H9 (cell line): ENCODE measurements around the gene DGKD. TPM values are rescaled to one million over a fixed set of nuclear protein-coding genes. Genes with fewer than 3 reads are reported as not detected.

Experiments
- DNase-seq: peaks from one replicate; pipeline ENCODE4 v3.0.0-alpha.2; 2017
- H2AFZ ChIP-seq: one replicate; pipeline ENCODE4 v1.6.1; 2013; ENCODE audit warnings: mild to moderate bottlenecking, low read length, control low read depth, moderate library complexity
- H2AK5ac ChIP-seq: 2 replicates; pipeline ENCODE4 v1.6.1; 2013; ENCODE audit warnings: low read length, control low read depth, mixed read lengths; ENCODE audit not compliant: insufficient read length
- H2BK120ac ChIP-seq: one replicate; pipeline ENCODE4 v1.6.1; 2013; ENCODE audit warnings: low read depth, mild to moderate bottlenecking, low read length, control low read depth, inconsistent platforms; ENCODE audit not compliant: poor library complexity, severe bottlenecking
- H2BK12ac ChIP-seq: 2 replicates; pipeline ENCODE4 v1.6.1; 2013; ENCODE audit warnings: low read length, control low read depth, mixed read lengths, low read depth; ENCODE audit not compliant: insufficient read length
- H2BK15ac ChIP-seq: 2 replicates; pipeline ENCODE4 v1.6.1; 2013; ENCODE audit warnings: low read depth, low read length, control low read depth
- H2BK20ac ChIP-seq: one replicate; pipeline ENCODE4 v1.6.1; 2013; ENCODE audit warnings: low read depth, mild to moderate bottlenecking, low read length, control low read depth, inconsistent platforms; ENCODE audit not compliant: poor library complexity, severe bottlenecking
- H2BK5ac ChIP-seq: 2 replicates; pipeline ENCODE4 v1.6.1; 2013; ENCODE audit warnings: low read length, control low read depth, mixed read lengths; ENCODE audit not compliant: insufficient read length
- H3K14ac ChIP-seq: 2 replicates; pipeline ENCODE4 v1.6.1; 2013; ENCODE audit warnings: low read length, control low read depth; ENCODE audit not compliant: insufficient read depth
- H3K18ac ChIP-seq: 2 replicates; pipeline ENCODE4 v1.6.1; 2013; ENCODE audit warnings: low read depth, mild to moderate bottlenecking, mixed read lengths, low read length, control low read depth; ENCODE audit not compliant: insufficient read length
- H3K23ac ChIP-seq: 2 replicates; pipeline ENCODE4 v1.6.1; 2013; ENCODE audit warnings: low read length, control low read depth, mixed read lengths, low read depth; ENCODE audit not compliant: insufficient read length
- H3K23me2 ChIP-seq: 2 replicates; pipeline ENCODE4 v1.6.1; 2013; ENCODE audit warnings: low read depth, mild to moderate bottlenecking, mixed read lengths, low read length, control low read depth; ENCODE audit not compliant: insufficient read length, poor library complexity, severe bottlenecking
- H3K27ac ChIP-seq: 2 replicates; pipeline ENCODE4 v1.5.1; 2013; ENCODE audit warnings: low read length, control low read depth, mixed read lengths, low read depth; ENCODE audit not compliant: insufficient read length
- H3K27me3 ChIP-seq: 2 replicates; pipeline ENCODE4 v1.6.1; 2013; ENCODE audit warnings: low read length, control low read depth, inconsistent platforms; ENCODE audit not compliant: insufficient read depth
- H3K4ac ChIP-seq: 2 replicates; pipeline ENCODE4 v1.6.1; 2013; ENCODE audit warnings: low read depth, mild to moderate bottlenecking, control low read depth, inconsistent platforms, low read length, moderate library complexity
- H3K4me1 ChIP-seq: 2 replicates; pipeline ENCODE4 v1.6.1; 2013; ENCODE audit warnings: low read length, control low read depth, inconsistent platforms; ENCODE audit not compliant: insufficient read depth
- H3K4me2 ChIP-seq: 2 replicates; pipeline ENCODE4 v1.6.1; 2013; ENCODE audit warnings: low read length, control low read depth, mixed read lengths; ENCODE audit not compliant: insufficient read length, insufficient read depth
- H3K56ac ChIP-seq: 2 replicates; pipeline ENCODE4 v1.6.1; 2013; ENCODE audit warnings: low read depth, mild to moderate bottlenecking, mixed read lengths, low read length, control low read depth; ENCODE audit not compliant: insufficient read length
- H3K79me1 ChIP-seq: 2 replicates; pipeline ENCODE4 v1.6.1; 2013; ENCODE audit warnings: low read depth, mild to moderate bottlenecking, moderate library complexity, low read length, control low read depth, inconsistent platforms; ENCODE audit not compliant: insufficient read depth, poor library complexity, severe bottlenecking
- H3K79me2 ChIP-seq: 2 replicates; pipeline ENCODE4 v1.6.1; 2013; ENCODE audit warnings: low read length, control low read depth, inconsistent platforms; ENCODE audit not compliant: insufficient read depth
- H3K9ac ChIP-seq: 2 replicates; pipeline ENCODE4 v1.6.1; 2013; ENCODE audit warnings: low read length, control low read depth, mixed read lengths; ENCODE audit not compliant: insufficient read length; ENCODE audit errors: extremely low read depth
- H3K9me3 ChIP-seq: one replicate; pipeline ENCODE4 v1.6.1; 2013; ENCODE audit warnings: low read depth, low read length, inconsistent platforms; ENCODE audit not compliant: control insufficient read depth
- H3T11ph ChIP-seq: one replicate; pipeline ENCODE4 v1.6.1; 2013; ENCODE audit warnings: mild to moderate bottlenecking, low read length, control low read depth, inconsistent platforms
- H4K20me1 ChIP-seq: one replicate; pipeline ENCODE4 v1.6.1; 2013; ENCODE audit not compliant: control insufficient read depth, insufficient read length, insufficient read depth
- H4K5ac ChIP-seq: 2 replicates; pipeline ENCODE4 v1.6.1; 2013; ENCODE audit warnings: low read depth, mild to moderate bottlenecking, mixed read lengths, low read length, control low read depth; ENCODE audit not compliant: insufficient read length
- H4K8ac ChIP-seq: replicated peaks from 2 replicates; pipeline ENCODE4 v1.6.1; 2013; ENCODE audit warnings: low read length, control low read depth, mixed read lengths, low read depth; ENCODE audit not compliant: insufficient read length
- H4K91ac ChIP-seq: 2 replicates; pipeline ENCODE4 v1.6.1; 2013; ENCODE audit warnings: low read depth, mild to moderate bottlenecking, moderate library complexity, mixed read lengths, low read length, control low read depth; ENCODE audit not compliant: insufficient read length
- H3K27ac Mint-ChIP-seq, 3 experiments: 2 replicates in 2 of 3; 3 replicates in 1 of 3; pipeline ENCODE4 v1.8.0; 2020 to 2021; ENCODE audit warnings: mixed read lengths in 3 of 3, mild to moderate bottlenecking in 1 of 3, moderate library complexity in 1 of 3
- H3K27me3 Mint-ChIP-seq: 2 replicates; pipeline ENCODE4 v1.8.0; 2021; ENCODE audit warnings: low read depth, mild to moderate bottlenecking, moderate library complexity, mixed read lengths
- H3K36me3 Mint-ChIP-seq, 3 experiments: 2 replicates in 2 of 3; 3 replicates in 1 of 3; pipeline ENCODE4 v1.8.0; 2020 to 2021; ENCODE audit warnings: low read depth in 3 of 3, mixed read lengths in 3 of 3; ENCODE audit not compliant: insufficient read depth in 1 of 3
- H3K4me1 Mint-ChIP-seq, 2 experiments: 2 replicates each; pipeline ENCODE4 v1.8.0; 2020; ENCODE audit warnings: mixed read lengths in 2 of 2
- H3K4me3 Mint-ChIP-seq, 2 experiments: 2 replicates in 1 of 2; 3 replicates in 1 of 2; pipeline ENCODE4 v1.8.0; 2020 to 2021; ENCODE audit warnings: mild to moderate bottlenecking in 2 of 2, mixed read lengths in 2 of 2, moderate library complexity in 1 of 2
- H3K9me3 Mint-ChIP-seq, 2 experiments: 2 replicates in 1 of 2; 3 replicates in 1 of 2; pipeline ENCODE4 v1.8.0; 2020; ENCODE audit warnings: mild to moderate bottlenecking in 2 of 2, mixed read lengths in 2 of 2, moderate library complexity in 1 of 2
- CTCF ChIP-seq: fragments of 200-600 bp; sonication (generic); conservative IDR thresholded peaks from 3 replicates; pipeline ENCODE4 v1.8.0; 2021; ENCODE audit warnings: antibody characterized with exemption, mild to moderate bottlenecking
- WGBS: extraction: QIAGEN DNeasy Blood & Tissue Kit; methylation state at CpG from one replicate; pipeline ENCODE4 v1.1.7; 2013; ENCODE audit warnings: missing lambda C conversion rate, low lambda C conversion rate, mixed read lengths; ENCODE audit not compliant: insufficient read length; ENCODE audit errors: extremely low coverage; 5-methylcytosine and 5-hydroxymethylcytosine counted together
- total RNA-seq: library from RNA; stranded (reverse); gene quantifications from 2 replicates; pipeline ENCODE4 v1.2.1, GENCODE V29; 2021

The DGKD gene
- total RNA-seq, 1 experiment from 2014 or later, result 20.7 TPM

GRCh38 chr2:233436691-233437438 is 82.6 kb downstream of the DGKD start:
- WGBS, result no CpG with 5 or more reads among the region's 17 CpGs
- H3K9me3 Mint-ChIP-seq, result no peaks in the 10 kb centered on the region
- no peak overlapping the region for H3K56ac ChIP-seq
- no peak overlapping the region for H3K27ac Mint-ChIP-seq
- no peak overlapping the region for H2BK120ac ChIP-seq
- no peaks in the 10 kb centered on the region for H3K79me2 ChIP-seq
- H4K20me1 ChIP-seq, result no peaks in the 10 kb centered on the region
- no peaks in the 10 kb centered on the region for H3K23me2 ChIP-seq
- no peak overlapping the region for H3K4ac ChIP-seq
- H3K27me3 Mint-ChIP-seq, result no peaks in the 10 kb centered on the region
- no peak for DNase-seq
- H3K79me1 ChIP-seq, result no peaks in the 10 kb centered on the region
- H3K4me2 ChIP-seq, result no peak overlapping the region
- H3K4me1 ChIP-seq, result no peaks in the 10 kb centered on the region
- H3K4me3 Mint-ChIP-seq, result no peak overlapping the region
- H3K4me1 Mint-ChIP-seq, result no peaks in the 10 kb centered on the region
- TF ChIP-seq CTCF, result no peak
- H3K36me3 Mint-ChIP-seq, result peaks cover 0 to 7% (median 4%) of the 10 kb centered on the region in 3 experiments; a peak in 3 of 7 replicates
- no peak overlapping the region for H4K5ac ChIP-seq
- no peak overlapping the region for H3K27ac ChIP-seq
- H4K91ac ChIP-seq, result no peak overlapping the region
- H2AK5ac ChIP-seq, result no peak overlapping the region
- H2BK12ac ChIP-seq, result no peak overlapping the region
- H2BK15ac ChIP-seq, result no peak overlapping the region
- H2BK20ac ChIP-seq, result no peak overlapping the region
- no peak overlapping the region for H3K23ac ChIP-seq
- no peak overlapping the region for H2BK5ac ChIP-seq
- H4K8ac ChIP-seq, result no peak overlapping the region
- H3K9me3 ChIP-seq, result no peaks in the 10 kb centered on the region
- H3K14ac ChIP-seq, result no peak overlapping the region; the same call in 1 of the 2 replicates
- no peak overlapping the region for H3K9ac ChIP-seq
- H3T11ph ChIP-seq, result no peak overlapping the region
- no peak overlapping the region for H2AFZ ChIP-seq
- no peak overlapping the region for H3K18ac ChIP-seq
- no peaks in the 10 kb centered on the region for H3K27me3 ChIP-seq
